H1 (cell line): ENCODE results near the gene ILF2. TPM values are rescaled to one million over a fixed set of nuclear protein-coding genes. Genes with fewer than 3 reads are reported as not detected.

Source experiments
- HDAC2 ChIP-seq, 2 experiments: fragments of 300-600 bp in 1 of 2; sonication (generic) in 1 of 2; IDR thresholded peaks; 2 replicates each; pipeline ENCODE4 v1.6.1; 2011 to 2012; ENCODE audit warnings: low read depth in 2 of 2, low read length in 2 of 2, mild to moderate bottlenecking in 2 of 2, moderate library complexity in 2 of 2, borderline replicate concordance in 1 of 2, inconsistent platforms in 1 of 2
- polyA plus RNA-seq, 7 experiments: library from polyadenylated mRNA; depleted of rRNA in 3 of 7; stranded (reverse) in 5 of 7; unstranded in 2 of 7; fragments of >200 nt in 5 of 7; fragments of 200-250 nt in 2 of 7; gene quantifications; 1 replicate in 5 of 7; 2 replicates in 1 of 7; 4 replicates in 1 of 7; pipeline versions ENCODE4 v1.2.1 to v1.2.3, GENCODE V29; 2011 to 2013; ENCODE audit warnings: missing spikeins in 2 of 7, mixed read lengths in 2 of 7
- total RNA-seq: library from RNA; stranded (reverse); fragmentation: NEBNext Ultra II Directional; extraction: Animal tissue kit (Norgen Biotek cat#: 25700); gene quantifications from 2 replicates; pipeline ENCODE4 v1.2.1, GENCODE V29; 2021
- TF ChIP-seq, protein P1 (sequence below): fragments of 300-600 bp; sonication (generic); IDR thresholded peaks from 2 replicates; pipeline ENCODE4 v1.7.1; 2012; ENCODE audit warnings: low read length, moderate library complexity, mild to moderate bottlenecking, inconsistent platforms; ENCODE audit not compliant: insufficient replicate concordance

Gene ILF2
- total and polyA plus RNA-seq, 2 of the 8 experiments (the other 6 are each of a cell fraction or from before 2014, with no cell fraction given), result 389 to 474 TPM

DNA sequence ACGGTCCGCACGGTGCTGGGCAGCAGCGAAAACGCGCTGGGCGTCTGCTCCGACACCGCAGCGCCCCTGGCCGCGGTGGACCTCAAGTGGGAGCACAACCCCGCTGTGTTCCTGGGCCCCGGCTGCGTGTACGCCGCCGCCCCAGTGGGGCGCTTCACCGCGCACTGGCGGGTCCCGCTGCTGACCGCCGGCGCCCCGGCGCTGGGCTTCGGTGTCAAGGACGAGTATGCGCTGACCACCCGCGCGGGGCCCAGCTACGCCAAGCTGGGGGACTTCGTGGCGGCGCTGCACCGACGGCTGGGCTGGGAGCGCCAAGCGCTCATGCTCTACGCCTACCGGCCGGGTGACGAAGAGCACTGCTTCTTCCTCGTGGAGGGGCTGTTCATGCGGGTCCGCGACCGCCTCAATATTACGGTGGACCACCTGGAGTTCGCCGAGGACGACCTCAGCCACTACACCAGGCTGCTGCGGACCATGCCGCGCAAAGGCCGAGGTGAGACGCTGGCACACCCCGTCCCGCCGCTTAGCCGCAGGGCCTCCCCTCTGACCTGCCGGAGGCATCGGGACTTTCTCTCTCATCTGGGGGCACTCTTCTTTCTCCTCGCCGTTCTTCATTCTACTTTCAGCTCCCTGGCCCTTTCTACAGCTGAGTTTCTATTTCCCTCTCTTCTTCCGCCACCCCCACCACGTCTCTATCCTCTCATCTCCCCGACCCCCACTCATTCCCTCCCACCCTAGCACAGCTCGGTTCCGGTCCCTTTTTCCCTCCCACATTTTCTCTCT, 8.7 kb upstream of the ILF2 start (continued):
- TF ChIP-seq, protein P1, sequence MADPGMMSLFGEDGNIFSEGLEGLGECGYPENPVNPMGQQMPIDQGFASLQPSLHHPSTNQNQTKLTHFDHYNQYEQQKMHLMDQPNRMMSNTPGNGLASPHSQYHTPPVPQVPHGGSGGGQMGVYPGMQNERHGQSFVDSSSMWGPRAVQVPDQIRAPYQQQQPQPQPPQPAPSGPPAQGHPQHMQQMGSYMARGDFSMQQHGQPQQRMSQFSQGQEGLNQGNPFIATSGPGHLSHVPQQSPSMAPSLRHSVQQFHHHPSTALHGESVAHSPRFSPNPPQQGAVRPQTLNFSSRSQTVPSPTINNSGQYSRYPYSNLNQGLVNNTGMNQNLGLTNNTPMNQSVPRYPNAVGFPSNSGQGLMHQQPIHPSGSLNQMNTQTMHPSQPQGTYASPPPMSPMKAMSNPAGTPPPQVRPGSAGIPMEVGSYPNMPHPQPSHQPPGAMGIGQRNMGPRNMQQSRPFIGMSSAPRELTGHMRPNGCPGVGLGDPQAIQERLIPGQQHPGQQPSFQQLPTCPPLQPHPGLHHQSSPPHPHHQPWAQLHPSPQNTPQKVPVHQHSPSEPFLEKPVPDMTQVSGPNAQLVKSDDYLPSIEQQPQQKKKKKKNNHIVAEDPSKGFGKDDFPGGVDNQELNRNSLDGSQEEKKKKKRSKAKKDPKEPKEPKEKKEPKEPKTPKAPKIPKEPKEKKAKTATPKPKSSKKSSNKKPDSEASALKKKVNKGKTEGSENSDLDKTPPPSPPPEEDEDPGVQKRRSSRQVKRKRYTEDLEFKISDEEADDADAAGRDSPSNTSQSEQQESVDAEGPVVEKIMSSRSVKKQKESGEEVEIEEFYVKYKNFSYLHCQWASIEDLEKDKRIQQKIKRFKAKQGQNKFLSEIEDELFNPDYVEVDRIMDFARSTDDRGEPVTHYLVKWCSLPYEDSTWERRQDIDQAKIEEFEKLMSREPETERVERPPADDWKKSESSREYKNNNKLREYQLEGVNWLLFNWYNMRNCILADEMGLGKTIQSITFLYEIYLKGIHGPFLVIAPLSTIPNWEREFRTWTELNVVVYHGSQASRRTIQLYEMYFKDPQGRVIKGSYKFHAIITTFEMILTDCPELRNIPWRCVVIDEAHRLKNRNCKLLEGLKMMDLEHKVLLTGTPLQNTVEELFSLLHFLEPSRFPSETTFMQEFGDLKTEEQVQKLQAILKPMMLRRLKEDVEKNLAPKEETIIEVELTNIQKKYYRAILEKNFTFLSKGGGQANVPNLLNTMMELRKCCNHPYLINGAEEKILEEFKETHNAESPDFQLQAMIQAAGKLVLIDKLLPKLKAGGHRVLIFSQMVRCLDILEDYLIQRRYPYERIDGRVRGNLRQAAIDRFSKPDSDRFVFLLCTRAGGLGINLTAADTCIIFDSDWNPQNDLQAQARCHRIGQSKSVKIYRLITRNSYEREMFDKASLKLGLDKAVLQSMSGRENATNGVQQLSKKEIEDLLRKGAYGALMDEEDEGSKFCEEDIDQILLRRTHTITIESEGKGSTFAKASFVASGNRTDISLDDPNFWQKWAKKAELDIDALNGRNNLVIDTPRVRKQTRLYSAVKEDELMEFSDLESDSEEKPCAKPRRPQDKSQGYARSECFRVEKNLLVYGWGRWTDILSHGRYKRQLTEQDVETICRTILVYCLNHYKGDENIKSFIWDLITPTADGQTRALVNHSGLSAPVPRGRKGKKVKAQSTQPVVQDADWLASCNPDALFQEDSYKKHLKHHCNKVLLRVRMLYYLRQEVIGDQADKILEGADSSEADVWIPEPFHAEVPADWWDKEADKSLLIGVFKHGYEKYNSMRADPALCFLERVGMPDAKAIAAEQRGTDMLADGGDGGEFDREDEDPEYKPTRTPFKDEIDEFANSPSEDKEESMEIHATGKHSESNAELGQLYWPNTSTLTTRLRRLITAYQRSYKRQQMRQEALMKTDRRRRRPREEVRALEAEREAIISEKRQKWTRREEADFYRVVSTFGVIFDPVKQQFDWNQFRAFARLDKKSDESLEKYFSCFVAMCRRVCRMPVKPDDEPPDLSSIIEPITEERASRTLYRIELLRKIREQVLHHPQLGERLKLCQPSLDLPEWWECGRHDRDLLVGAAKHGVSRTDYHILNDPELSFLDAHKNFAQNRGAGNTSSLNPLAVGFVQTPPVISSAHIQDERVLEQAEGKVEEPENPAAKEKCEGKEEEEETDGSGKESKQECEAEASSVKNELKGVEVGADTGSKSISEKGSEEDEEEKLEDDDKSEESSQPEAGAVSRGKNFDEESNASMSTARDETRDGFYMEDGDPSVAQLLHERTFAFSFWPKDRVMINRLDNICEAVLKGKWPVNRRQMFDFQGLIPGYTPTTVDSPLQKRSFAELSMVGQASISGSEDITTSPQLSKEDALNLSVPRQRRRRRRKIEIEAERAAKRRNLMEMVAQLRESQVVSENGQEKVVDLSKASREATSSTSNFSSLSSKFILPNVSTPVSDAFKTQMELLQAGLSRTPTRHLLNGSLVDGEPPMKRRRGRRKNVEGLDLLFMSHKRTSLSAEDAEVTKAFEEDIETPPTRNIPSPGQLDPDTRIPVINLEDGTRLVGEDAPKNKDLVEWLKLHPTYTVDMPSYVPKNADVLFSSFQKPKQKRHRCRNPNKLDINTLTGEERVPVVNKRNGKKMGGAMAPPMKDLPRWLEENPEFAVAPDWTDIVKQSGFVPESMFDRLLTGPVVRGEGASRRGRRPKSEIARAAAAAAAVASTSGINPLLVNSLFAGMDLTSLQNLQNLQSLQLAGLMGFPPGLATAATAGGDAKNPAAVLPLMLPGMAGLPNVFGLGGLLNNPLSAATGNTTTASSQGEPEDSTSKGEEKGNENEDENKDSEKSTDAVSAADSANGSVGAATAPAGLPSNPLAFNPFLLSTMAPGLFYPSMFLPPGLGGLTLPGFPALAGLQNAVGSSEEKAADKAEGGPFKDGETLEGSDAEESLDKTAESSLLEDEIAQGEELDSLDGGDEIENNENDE, result no peak
- no peak for TF ChIP-seq HDAC2 (IDR thresholded peaks at IDR 0.05; ENCODE audit: borderline replicate concordance in 1 of 2, low read depth in 2 of 2, low read length in 2 of 2)
